HTR-8/SVneo (cell line): ENCODE data around the gene CCL27.

ENCODE experiments used
- DNase-seq: peaks from one replicate; pipeline ENCODE4 v3.0.0; 2011; ENCODE audit warnings: low spot score, mixed read lengths; ENCODE audit not compliant: insufficient read length
- FAIRE-seq: peaks from 2 replicates; lab custom pipeline; 2011; peaks lifted over from hg19 to GRCh38; lab: Jason Lieb, UNC

Gene CCL27

GRCh38 chr9:34629491-34629808, 33.0 kb downstream of the CCL27 start:
- no peak for DNase-seq
- FAIRE-seq = no peak

- DNase-seq = no peak
- FAIRE-seq = peak; percentile 49
Measured at GRCh38 chr9:34628656-34629490, 33.6 kb downstream of the CCL27 start, which contains the start of gene ARID3C. Gene ARID3C (minus strand): TSS chr9:34629066. CDS start chr9:34628014, 1,052 bp downstream.

- FAIRE-seq (no peak), DNase-seq (no peak)
Measured at GRCh38 chr9:34627716-34628655, 34.5 kb downstream of the CCL27 start.

GRCh38 chr9:34625186-34625486, 37.3 kb downstream of the CCL27 start:
- no peak for FAIRE-seq
- no peak for DNase-seq

- DNase-seq (no peak), FAIRE-seq (no peak)
Measured at GRCh38 chr9:34624475-34625185, 37.8 kb downstream of the CCL27 start.

- FAIRE-seq (no peak), DNase-seq (no peak)
Measured at GRCh38 chr9:34623374-34624235, 38.9 kb downstream of the CCL27 start.

GRCh38 chr9:34620061-34620994, 42.1 kb downstream of the CCL27 start, which contains the start of gene DCTN3:
Gene DCTN3 (minus strand): TSS chr9:34620495. CDS start chr9:34620464, 31 bp downstream.
- FAIRE-seq = no peak

GRCh38 chr9:34615132-34615531, 47.3 kb downstream of the CCL27 start:
- DNase-seq (no peak), FAIRE-seq (no peak)

More at GRCh38 chr9:34620061-34620994, 42.1 kb downstream of the CCL27 start, which contains the start of gene DCTN3:
- peak; percentile 91 for DNase-seq

- DNase-seq = peak; percentile 57
- no peak for FAIRE-seq
Measured at GRCh38 chr9:34612788-34613390, 49.6 kb downstream of the CCL27 start.
